HUES48 (cell line): Measurements from ENCODE around the gene ARHGAP24.

ENCODE experiments used
- H3K27ac ChIP-seq: one replicate; pipeline ENCODE4 v1.7.0; 2013; ENCODE audit warnings: low read depth, low read length, inconsistent platforms
- H3K27me3 ChIP-seq: 2 replicates; pipeline ENCODE4 v1.6.1; 2013; ENCODE audit warnings: mild to moderate bottlenecking, low read length; ENCODE audit not compliant: control insufficient read depth, insufficient read depth
- H3K36me3 ChIP-seq: 2 replicates; pipeline ENCODE4 v1.6.1; 2013; ENCODE audit warnings: low read length; ENCODE audit not compliant: control insufficient read depth, insufficient read depth
- H3K4me1 ChIP-seq: 2 replicates; pipeline ENCODE4 v1.6.1; 2013; ENCODE audit warnings: mild to moderate bottlenecking, low read length; ENCODE audit not compliant: control insufficient read depth, insufficient read depth
- H3K4me3 ChIP-seq: 2 replicates; pipeline ENCODE4 v1.5.1; 2013; ENCODE audit warnings: mild to moderate bottlenecking, low read depth, low read length
- H3K9ac ChIP-seq: 2 replicates; pipeline ENCODE4 v1.6.1; 2013; ENCODE audit warnings: mild to moderate bottlenecking, low read depth, low read length, moderate library complexity
- H3K9me3 ChIP-seq: 2 replicates; pipeline ENCODE4 v1.6.1; 2013; ENCODE audit warnings: low read length; ENCODE audit not compliant: control insufficient read depth, insufficient read depth

Gene ARHGAP24

GRCh38 chr4:85862896-85863295 is 387.9 kb downstream of the ARHGAP24 start:
- H3K27me3 ChIP-seq, result no peaks in the 10 kb centered on the region
- H3K4me1 ChIP-seq, result peaks cover 10% of the 10 kb centered on the region; the same call in 1 of the 2 replicates
- no peaks in the 10 kb centered on the region for H3K36me3 ChIP-seq
- no peak overlapping the region for H3K27ac ChIP-seq
- no peak overlapping the region for H3K4me3 ChIP-seq
- H3K9ac ChIP-seq, result no peak overlapping the region
- H3K9me3 ChIP-seq, result no peaks in the 10 kb centered on the region

DNA sequence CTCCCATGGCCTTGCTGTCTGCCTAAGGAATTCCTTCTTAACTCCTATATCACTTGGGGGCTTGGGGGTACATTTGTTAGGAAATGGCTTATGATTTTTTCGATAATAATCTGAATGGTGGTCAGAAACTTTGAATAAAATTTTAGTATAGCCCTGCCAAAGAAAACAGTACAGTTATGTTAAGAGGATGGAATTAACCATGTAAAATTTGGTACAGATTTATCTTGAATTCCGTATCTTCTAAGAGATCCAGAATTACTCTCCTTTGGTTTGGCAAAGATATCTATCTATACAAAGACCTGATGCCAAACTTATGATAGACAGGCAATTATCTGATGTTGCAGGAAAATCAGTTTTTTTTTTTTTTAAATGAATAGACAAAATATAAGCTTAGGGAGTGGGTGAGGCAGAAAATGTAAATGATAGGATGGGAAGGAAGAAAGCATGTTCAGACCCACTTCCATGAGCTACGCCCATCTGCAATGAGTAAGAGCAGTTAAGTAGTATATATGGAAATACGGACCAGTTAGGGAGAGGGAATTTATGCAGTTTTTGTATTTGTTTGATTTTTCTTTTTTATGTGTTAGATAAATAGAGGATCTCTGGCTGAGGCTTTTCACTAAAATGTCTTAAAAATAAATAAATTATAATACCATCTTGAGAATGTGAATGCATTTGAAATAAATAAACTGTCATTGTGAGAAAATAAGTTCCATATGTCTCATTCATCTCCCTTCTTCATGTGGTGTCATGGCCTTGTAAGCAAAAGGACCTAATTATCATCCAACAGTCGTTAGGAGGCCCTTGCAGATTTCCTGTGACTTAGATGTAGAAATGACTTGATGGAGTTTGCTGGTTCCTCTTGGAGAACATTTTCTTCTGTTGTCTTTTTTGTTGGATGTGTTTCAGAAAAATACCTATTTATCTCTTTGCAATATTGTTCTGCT is 389.6 kb downstream of the ARHGAP24 start:
- H3K4me3 ChIP-seq, result no peak overlapping the region

DNA sequence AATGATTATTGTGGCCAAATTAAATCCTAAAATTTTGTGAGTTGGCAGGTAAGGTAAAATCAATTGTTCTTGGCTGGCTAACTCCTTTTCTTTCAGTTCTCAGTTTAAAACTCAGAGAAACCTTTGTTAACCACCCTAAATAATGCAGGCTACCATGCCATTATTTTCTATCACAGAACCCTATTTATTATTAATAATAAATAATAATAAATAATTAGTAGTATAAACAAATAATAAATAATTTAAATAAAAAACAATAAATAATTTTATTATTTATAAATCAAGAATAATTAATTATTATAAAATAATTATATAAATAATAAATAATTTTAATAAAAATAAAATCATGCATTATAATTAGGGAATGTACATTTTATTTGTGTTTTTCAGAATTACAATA is 390.3 kb downstream of the ARHGAP24 start:
- Histone ChIP-seq H3K4me3 (no peak overlapping the region), H3K27ac (no peak overlapping the region), H3K9me3 (no peaks in the 10 kb centered on the region), H3K36me3 (no peaks in the 10 kb centered on the region), H3K4me1 (peaks cover 10% of the 10 kb centered on the region), H3K9ac (no peak overlapping the region), H3K27me3 (no peaks in the 10 kb centered on the region)

More for the DNA sequence above, 389.6 kb downstream of the ARHGAP24 start:
- Histone ChIP-seq H3K9ac (no peak overlapping the region), H3K27ac (no peak overlapping the region), H3K4me1 (peaks cover 10% of the 10 kb centered on the region), H3K27me3 (no peaks in the 10 kb centered on the region), H3K9me3 (no peaks in the 10 kb centered on the region), H3K36me3 (no peaks in the 10 kb centered on the region)

DNA sequence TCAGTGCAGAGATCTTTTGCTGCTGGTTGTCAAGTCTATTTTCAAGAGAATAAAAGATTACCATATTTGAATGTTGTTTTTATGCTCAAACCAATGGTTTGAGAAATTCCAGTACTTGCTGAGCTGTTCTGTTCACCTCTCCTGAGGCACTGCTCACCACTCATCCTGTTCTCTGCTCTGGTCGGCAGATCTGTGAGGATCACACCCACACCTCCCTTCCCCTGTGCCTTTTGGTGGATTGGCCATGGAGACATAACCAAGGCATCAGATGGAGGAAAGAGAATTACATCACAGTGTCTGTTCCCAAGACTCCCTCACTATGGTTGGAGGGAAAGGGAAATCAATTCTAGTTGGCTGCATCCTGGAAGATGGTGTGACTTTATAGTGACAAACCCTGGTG is 391.6 kb downstream of the ARHGAP24 start:
- Histone ChIP-seq H3K4me3 (no peak overlapping the region), H3K9me3 (no peaks in the 10 kb centered on the region), H3K36me3 (no peaks in the 10 kb centered on the region), H3K9ac (no peak overlapping the region), H3K27me3 (no peaks in the 10 kb centered on the region), H3K27ac (no peak overlapping the region), H3K4me1 (peaks cover 10% of the 10 kb centered on the region)

- H3K4me3 ChIP-seq, result no peak overlapping the region
- no peaks in the 10 kb centered on the region for H3K36me3 ChIP-seq
- no peaks in the 10 kb centered on the region for H3K9me3 ChIP-seq
- H3K27me3 ChIP-seq, result no peaks in the 10 kb centered on the region
- no peak overlapping the region for H3K27ac ChIP-seq
- peaks cover 10% of the 10 kb centered on the region for H3K4me1 ChIP-seq
- H3K9ac ChIP-seq, result no peak overlapping the region
Observed at GRCh38 chr4:85867271-85867670, 392.3 kb downstream of the ARHGAP24 start.

- Histone ChIP-seq H3K9ac (no peak overlapping the region), H3K4me1 (peaks cover 6% of the 10 kb centered on the region), H3K36me3 (no peaks in the 10 kb centered on the region), H3K9me3 (no peaks in the 10 kb centered on the region), H3K27ac (no peak overlapping the region), H3K4me3 (no peak overlapping the region), H3K27me3 (no peaks in the 10 kb centered on the region)
Observed at GRCh38 chr4:85869181-85869580, 394.2 kb downstream of the ARHGAP24 start.

DNA sequence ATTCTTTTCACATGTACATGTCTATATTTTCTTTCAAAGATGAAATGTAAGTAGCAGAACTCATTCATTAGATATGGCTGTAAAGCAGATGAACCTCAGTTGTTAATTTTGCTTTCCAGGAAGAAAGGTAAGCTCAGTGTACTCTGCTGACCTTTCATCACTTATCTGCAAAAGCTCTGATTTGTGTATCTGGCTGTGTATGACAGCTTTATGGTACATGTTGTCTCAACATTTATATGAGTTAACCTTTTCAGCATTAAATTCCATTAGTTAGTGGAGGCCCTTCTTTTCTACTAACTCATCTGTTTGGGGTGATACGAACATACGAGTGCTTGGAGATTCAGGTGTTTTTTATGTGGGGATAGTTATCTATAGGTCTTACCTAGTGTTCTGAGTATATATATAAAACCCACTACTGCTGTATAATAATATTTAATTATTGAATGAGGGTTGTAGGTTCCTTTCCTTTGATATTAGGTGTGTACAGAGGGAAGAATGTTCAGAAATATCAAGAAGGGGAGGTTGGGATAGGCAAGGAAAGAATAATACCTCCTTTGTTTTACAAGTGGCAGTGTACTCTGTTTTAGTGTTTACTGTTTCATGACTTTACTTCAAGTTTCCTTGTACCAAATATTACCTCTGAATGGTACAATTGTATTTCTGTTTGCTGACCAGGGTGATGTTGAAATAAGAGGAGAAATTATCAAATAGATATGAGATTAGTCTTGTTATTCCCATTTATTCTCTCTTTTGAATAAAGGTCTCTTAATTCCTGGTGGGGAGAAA is 395.5 kb downstream of the ARHGAP24 start:
- H3K27me3 ChIP-seq, result no peaks in the 10 kb centered on the region
- no peak overlapping the region for H3K27ac ChIP-seq
- no peaks in the 10 kb centered on the region for H3K9me3 ChIP-seq
- H3K4me3 ChIP-seq, result no peak overlapping the region
- H3K9ac ChIP-seq, result no peak overlapping the region
- H3K36me3 ChIP-seq, result no peaks in the 10 kb centered on the region
- peaks cover 6% of the 10 kb centered on the region for H3K4me1 ChIP-seq

- Histone ChIP-seq H3K4me1 (peaks cover 6% of the 10 kb centered on the region), H3K9ac (no peak overlapping the region), H3K27ac (no peak overlapping the region), H3K4me3 (no peak overlapping the region), H3K27me3 (no peaks in the 10 kb centered on the region), H3K36me3 (no peaks in the 10 kb centered on the region), H3K9me3 (no peaks in the 10 kb centered on the region)
Observed at GRCh38 chr4:85873566-85873965, 398.6 kb downstream of the ARHGAP24 start.

GRCh38 chr4:85879518-85879917 is 404.6 kb downstream of the ARHGAP24 start:
- H3K4me3 ChIP-seq, result no peak overlapping the region
- no peak overlapping the region for H3K9ac ChIP-seq
- 0 out of 2 replicates have a peak, but pooled peaks cover 4% of the 10 kb centered on the region for H3K4me1 ChIP-seq
- no peaks in the 10 kb centered on the region for H3K27me3 ChIP-seq
- H3K36me3 ChIP-seq, result no peaks in the 10 kb centered on the region
- no peaks in the 10 kb centered on the region for H3K9me3 ChIP-seq
- H3K27ac ChIP-seq, result no peak overlapping the region

GRCh38 chr4:85883180-85883579 is 408.2 kb downstream of the ARHGAP24 start:
- Histone ChIP-seq H3K4me1 (0 out of 2 replicates have a peak, but pooled peaks cover 4% of the 10 kb centered on the region), H3K27ac (no peak overlapping the region), H3K9ac (no peak overlapping the region), H3K36me3 (no peaks in the 10 kb centered on the region), H3K4me3 (no peak overlapping the region), H3K27me3 (no peaks in the 10 kb centered on the region), H3K9me3 (no peaks in the 10 kb centered on the region)

GRCh38 chr4:85884251-85884650 is 409.3 kb downstream of the ARHGAP24 start:
- Histone ChIP-seq H3K27me3 (no peaks in the 10 kb centered on the region), H3K4me3 (no peak overlapping the region), H3K9me3 (no peaks in the 10 kb centered on the region), H3K36me3 (no peaks in the 10 kb centered on the region), H3K9ac (no peak overlapping the region), H3K4me1 (0 out of 2 replicates have a peak, but pooled peaks cover 4% of the 10 kb centered on the region), H3K27ac (no peak overlapping the region)
